Stimulated activated CD8-positive, alpha-beta memory T cell treated with anti-CD3 and anti-CD28 coated beads, Interleukin-4, amount 100 ng/mL, for 1 hour (primary cell): Measurements from ENCODE around the gene DYNC1I1.

ENCODE experiments used
- DNase-seq, 2 donors: peaks; one replicate each; pipeline ENCODE4 v3.0.0-alpha.2; 2020; ENCODE audit warnings: low read depth in 2 of 2, low spot score in 1 of 2

Gene DYNC1I1

GRCh38 chr7:95957510-95957909 is 185.2 kb downstream of the DYNC1I1 start:
- no peak for DNase-seq

GRCh38 chr7:95960706-95961244 is 188.4 kb downstream of the DYNC1I1 start:
- DNase-seq = no peak

- DNase-seq = no peak
Observed at GRCh38 chr7:95963446-95963990, 191.2 kb downstream of the DYNC1I1 start.

- no peak for DNase-seq
Observed at GRCh38 chr7:95971716-95972115, 199.4 kb downstream of the DYNC1I1 start.

GRCh38 chr7:95972523-95972922 is 200.2 kb downstream of the DYNC1I1 start:
- DNase-seq = no peak

GRCh38 chr7:95974108-95974507 is 201.8 kb downstream of the DYNC1I1 start:
- no peak for DNase-seq

GRCh38 chr7:95976369-95977060 is 204.2 kb downstream of the DYNC1I1 start:
- no peak for DNase-seq

GRCh38 chr7:95977994-95978393 is 205.6 kb downstream of the DYNC1I1 start:
- no peak for DNase-seq

- DNase-seq = no peak
Observed at GRCh38 chr7:95980167-95980566, 207.8 kb downstream of the DYNC1I1 start.

GRCh38 chr7:95980706-95981105 is 208.4 kb downstream of the DYNC1I1 start:
- DNase-seq = no peak

GRCh38 chr7:95986178-95986764 is 213.9 kb downstream of the DYNC1I1 start:
- DNase-seq = no peak

GRCh38 chr7:95989301-95989700 is 216.9 kb downstream of the DYNC1I1 start:
- no peak for DNase-seq

- no peak for DNase-seq
Observed at GRCh38 chr7:95993380-95993779, 221.0 kb downstream of the DYNC1I1 start.

- no peak for DNase-seq
Observed at GRCh38 chr7:95996174-95996573, 223.8 kb downstream of the DYNC1I1 start.

GRCh38 chr7:95996886-95997285 is 224.5 kb downstream of the DYNC1I1 start:
- no peak for DNase-seq

GRCh38 chr7:95997632-95998031 is 225.3 kb downstream of the DYNC1I1 start:
- no peak for DNase-seq

- DNase-seq = no peak
Observed at GRCh38 chr7:95999481-95999880, 227.1 kb downstream of the DYNC1I1 start.

- no peak for DNase-seq
Observed at GRCh38 chr7:96004578-96004977, 232.2 kb downstream of the DYNC1I1 start.

GRCh38 chr7:96005271-96005670 is 232.9 kb downstream of the DYNC1I1 start:
- DNase-seq = no peak

GRCh38 chr7:96009148-96009547 is 236.8 kb downstream of the DYNC1I1 start:
- DNase-seq = no peak

- DNase-seq = no peak
Observed at GRCh38 chr7:96013836-96014235, 241.5 kb downstream of the DYNC1I1 start.

GRCh38 chr7:96014617-96015016 is 242.3 kb downstream of the DYNC1I1 start:
- no peak for DNase-seq
